Retinal pigment epithelial cell (primary cell): ENCODE measurements around the gene PPFIBP1.
"Not testable (repeated sequence)": the region's sequence is repeated elsewhere in the genome, so short reads cannot be mapped to it uniquely, and the experiment has no call there.

Experiments used
- DNase-seq: peaks from one replicate; pipeline ENCODE4 v3.0.0-alpha.2; 2010; ENCODE audit warnings: low read depth
- H3K4me3 ChIP-seq: 2 replicates; pipeline ENCODE4 v1.5.1; 2011; ENCODE audit warnings: mild to moderate bottlenecking, low read length, control low read depth, moderate library complexity
- CTCF ChIP-seq: conservative IDR thresholded peaks from 2 replicates; pipeline ENCODE4 v1.5.1; 2011; ENCODE audit warnings: low read depth, low read length, control low read depth, inconsistent platforms

PPFIBP1 gene

GRCh38 chr12:27620121-27620520, 96.1 kb downstream of the PPFIBP1 start:
- no peak for DNase-seq
- H3K4me3 ChIP-seq: no peak overlapping the region

GRCh38 chr12:27622436-27623195, 98.6 kb downstream of the PPFIBP1 start:
- no peak for DNase-seq
- H3K4me3 ChIP-seq: no peak overlapping the region
- no peak for TF ChIP-seq CTCF

More at GRCh38 chr12:27620121-27620520, 96.1 kb downstream of the PPFIBP1 start:
- TF ChIP-seq CTCF: no peak

- no peak overlapping the region for H3K4me3 ChIP-seq
- no peak for TF ChIP-seq CTCF
- no peak for DNase-seq
These were observed 99.6 kb downstream of the PPFIBP1 start for GRCh38 chr12:27623645-27624044.

GRCh38 chr12:27624586-27624985, 100.6 kb downstream of the PPFIBP1 start:
- TF ChIP-seq CTCF: no peak
- DNase-seq: no peak
- H3K4me3 ChIP-seq: no peak overlapping the region

GRCh38 chr12:27627123-27627852, 103.3 kb downstream of the PPFIBP1 start:
- TF ChIP-seq CTCF: no peak
- H3K4me3 ChIP-seq: no peak overlapping the region
- no peak for DNase-seq

GRCh38 chr12:27627853-27628469, 104.0 kb downstream of the PPFIBP1 start:
- DNase-seq, H3K4me3 ChIP-seq: not testable (repeated sequence)

GRCh38 chr12:27630219-27630618, 106.2 kb downstream of the PPFIBP1 start:
- not testable (repeated sequence) for H3K4me3 ChIP-seq, DNase-seq

GRCh38 chr12:27631365-27631764, 107.4 kb downstream of the PPFIBP1 start:
- no peak for DNase-seq
- no peak overlapping the region for H3K4me3 ChIP-seq
- no peak for TF ChIP-seq CTCF
